ENCODE data around the gene CHST11. TPM values are rescaled to one million over a fixed set of nuclear protein-coding genes. Genes with fewer than 3 reads are reported as not detected.

Gene CHST11
- total and polyA plus RNA-seq, 10 donors: 5.2 to 65.1 (median 48.4) TPM

GRCh38 chr12:104588921-104589590 is 132.3 kb downstream of the CHST11 start:
- intact Hi-C loops (cut with DNase I; ENCODE audit: low total_unique reads): no loop called here
- TF ChIP-seq POLR2AphosphoS5 (IDR thresholded peaks at IDR 0.05): no peak
- TF ChIP-seq CTCF (IDR thresholded peaks at IDR 0.05 in 8 of 11, conservative IDR thresholded peaks at IDR 0.05 in 3 of 11): no peak
- no peak for TF ChIP-seq POLR2A (IDR thresholded peaks at IDR 0.05)
- Histone ChIP-seq H3K27ac (no peak overlapping the region), H3K9me3 (no peaks in the 10 kb centered on the region), H3K27me3 (replicated peaks in 1 of 7) (no peaks in the 10 kb centered on the region), H3K36me3 (peaks cover 0 to 6% (median 0%) of the 10 kb centered on the region in 6 donors), H3K4me3 (no peak overlapping the region), H3K4me1 (peaks cover 0 to 39% (median 2%) of the 10 kb centered on the region in 6 donors)
- WGBS, 5 donors: 69 to 78% (median 71%) methylated on average over 5 of the region's 5 CpGs
- DNase-seq: no peak

- Histone ChIP-seq H3K9me3 (no peaks in the 10 kb centered on the region), H3K27ac (no peak overlapping the region), H3K36me3 (peaks cover 0 to 6% (median 0%) of the 10 kb centered on the region in 6 donors), H3K27me3 (replicated peaks in 1 of 7) (no peaks in the 10 kb centered on the region), H3K4me3 (no peak overlapping the region), H3K4me1 (peaks cover 0 to 36% (median 0%) of the 10 kb centered on the region in 6 donors)
- TF ChIP-seq POLR2A (IDR thresholded peaks at IDR 0.05): no peak
- WGBS, 5 donors: 84 to 96% (median 89%) methylated on average over 8 of the region's 8 CpGs
- no peak for DNase-seq
- intact Hi-C loops (cut with DNase I; ENCODE audit: low total_unique reads): no loop called here
Observed at GRCh38 chr12:104590022-104590421, 133.3 kb downstream of the CHST11 start.

- intact Hi-C loops (cut with DNase I; ENCODE audit: low total_unique reads): no loop called here
Observed at GRCh38 chr12:104591257-104591885, 134.6 kb downstream of the CHST11 start.

GRCh38 chr12:104593482-104593881 is 136.7 kb downstream of the CHST11 start:
- DNase-seq: no peak
- H3K27me3 ChIP-seq (replicated peaks in 1 of 7): no peaks in the 10 kb centered on the region
- no peak overlapping the region for H3K27ac ChIP-seq
- WGBS, 5 donors: 69 to 92% (median 82%) methylated on average over 5 of the region's 5 CpGs
- peaks cover 0 to 4% (median 0%) of the 10 kb centered on the region in 6 donors for H3K36me3 ChIP-seq
- H3K4me1 ChIP-seq: peaks cover 0 to 57% (median 16%) of the 10 kb centered on the region in 6 donors
- H3K9me3 ChIP-seq: no peaks in the 10 kb centered on the region
- TF ChIP-seq POLR2AphosphoS5 (IDR thresholded peaks at IDR 0.05) (no peak), POLR2A (IDR thresholded peaks at IDR 0.05) (no peak), CTCF (IDR thresholded peaks at IDR 0.05 in 8 of 11, conservative IDR thresholded peaks at IDR 0.05 in 3 of 11) (no peak)
- intact Hi-C loops (cut with DNase I; ENCODE audit: low total_unique reads): no loop called here
- no peak overlapping the region for H3K4me3 ChIP-seq

More at GRCh38 chr12:104591257-104591885, 134.6 kb downstream of the CHST11 start:
- H3K4me3 ChIP-seq: no peak overlapping the region
- peaks cover 0 to 6% (median 0%) of the 10 kb centered on the region in 6 donors for H3K36me3 ChIP-seq
- no peaks in the 10 kb centered on the region for H3K9me3 ChIP-seq
- H3K4me1 ChIP-seq: peaks cover 0 to 42% (median 5%) of the 10 kb centered on the region in 6 donors
- no peaks in the 10 kb centered on the region for H3K27me3 ChIP-seq (replicated peaks in 1 of 7)
- H3K27ac ChIP-seq: no peak overlapping the region
- TF ChIP-seq POLR2AphosphoS5 (IDR thresholded peaks at IDR 0.05): no peak
- TF ChIP-seq POLR2A (IDR thresholded peaks at IDR 0.05): no peak
- no peak for TF ChIP-seq CTCF (IDR thresholded peaks at IDR 0.05 in 8 of 11, conservative IDR thresholded peaks at IDR 0.05 in 3 of 11)
- WGBS, 5 donors: 71 to 75% (median 74%) methylated on average over 7 of the region's 7 CpGs
- no peak for DNase-seq

All from spleen (tissue), 11 donors.